Stromal cell of bone marrow (primary cell): Measurements from ENCODE around the gene PVALB.
A peak's percentile ranks its signal among the peaks of the same experiment; 100 is the strongest.

Experiments used
- DNase-seq: peaks from one replicate; pipeline ENCODE4 v3.0.0-alpha.2; 2012; ENCODE audit warnings: low read depth

PVALB gene

DNA sequence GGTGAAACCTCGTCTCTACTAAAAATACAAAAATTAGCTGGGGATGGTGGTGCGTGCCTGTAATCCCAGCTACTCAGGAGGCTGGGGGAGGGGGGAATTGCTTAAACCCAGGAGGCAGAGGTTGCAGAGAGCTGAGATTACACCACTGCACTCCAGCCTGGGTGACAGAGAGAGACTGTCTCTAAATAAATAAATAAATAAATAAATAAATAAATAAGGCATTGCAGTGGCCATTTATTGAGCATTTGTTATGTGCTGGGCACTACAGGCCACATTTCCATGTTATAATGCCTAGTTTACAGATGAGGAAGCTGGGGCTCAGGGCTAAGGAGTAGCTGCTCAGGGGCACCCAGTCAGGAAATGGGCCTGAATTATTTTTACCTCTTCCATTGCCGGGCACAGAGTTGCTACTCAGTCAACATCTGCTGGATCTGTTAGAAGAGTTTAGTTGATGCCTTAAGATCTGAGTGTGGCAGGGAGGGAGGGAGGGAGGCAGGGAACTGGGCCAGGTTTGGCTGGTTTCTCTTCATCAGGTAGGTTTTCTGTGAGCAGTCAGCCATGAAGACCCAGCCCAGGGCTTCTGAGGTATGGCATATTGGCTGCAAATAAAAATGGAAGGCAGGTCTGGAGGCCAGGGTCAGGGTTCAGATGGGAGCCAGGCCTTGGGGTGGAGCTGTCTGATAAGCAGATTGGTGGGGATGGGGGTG, 5.6 kb downstream of the PVALB start:
- no peak for DNase-seq

DNA sequence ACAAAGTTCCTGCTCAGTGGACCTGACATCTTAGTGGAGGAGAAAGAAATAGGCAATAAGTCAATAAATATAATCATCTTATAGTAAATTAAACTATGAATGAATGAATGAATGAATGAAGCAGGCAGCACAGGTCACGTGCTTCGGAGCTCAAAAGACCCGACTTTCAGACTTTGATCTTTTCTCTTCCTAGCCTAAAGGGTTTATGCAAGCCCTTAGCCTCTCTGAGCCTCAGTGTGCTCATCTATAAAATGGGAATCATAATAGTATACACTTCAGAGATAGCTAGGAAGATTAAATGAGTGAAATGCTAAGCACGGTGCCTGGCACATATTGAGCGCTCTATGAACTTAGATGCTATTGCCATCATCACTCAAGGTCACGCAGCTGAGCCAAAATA, 7.5 kb downstream of the PVALB start:
- DNase-seq, result no peak

- DNase-seq, result no peak
Observed at GRCh38 chr22:36808721-36809344, 8.0 kb downstream of the PVALB start.

DNA sequence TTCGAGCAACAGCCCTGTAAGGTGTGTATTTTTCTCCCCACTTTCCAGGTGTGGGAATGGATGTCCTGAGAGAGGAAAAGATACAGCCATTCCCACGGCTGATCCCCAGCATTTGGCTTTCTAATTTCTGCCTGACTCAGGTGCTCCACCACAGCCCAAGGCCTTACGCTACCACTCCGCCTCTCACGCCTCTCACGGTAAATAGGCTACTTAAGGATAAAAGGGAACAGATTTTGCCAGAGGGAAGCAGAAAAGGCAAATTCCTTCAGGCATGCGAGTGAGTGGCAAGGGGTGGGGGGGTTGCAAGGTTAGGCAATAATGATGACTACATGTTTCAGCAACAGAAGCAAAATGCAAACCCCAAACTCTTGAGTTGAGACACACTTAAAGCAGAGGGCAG, 9.2 kb downstream of the PVALB start:
- no peak for DNase-seq

GRCh38 chr22:36806835-36807234, 10.0 kb downstream of the PVALB start:
- DNase-seq, result no peak

GRCh38 chr22:36803358-36803757, 13.5 kb downstream of the PVALB start:
- DNase-seq, result no peak

DNA sequence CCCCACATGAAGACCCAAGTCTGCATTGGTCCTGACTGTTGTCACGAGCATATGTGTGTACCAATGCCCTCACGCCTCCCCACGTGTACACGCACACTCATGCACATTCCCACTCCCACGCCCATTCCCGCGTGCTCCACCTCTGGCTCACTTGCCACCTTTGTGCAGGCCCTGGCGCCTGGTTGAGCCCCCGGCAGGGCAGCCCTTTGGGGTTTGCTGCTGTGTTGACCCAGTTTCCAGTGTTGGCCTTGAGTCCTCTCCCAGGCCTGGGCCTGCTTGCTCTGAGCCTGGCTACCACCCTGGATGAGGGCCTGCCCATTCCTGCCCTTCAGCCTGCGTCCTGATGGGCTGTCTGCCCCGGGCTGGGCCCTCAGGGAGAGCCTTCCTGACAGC, 18.2 kb downstream of the PVALB start:
- DNase-seq, result no peak

DNA sequence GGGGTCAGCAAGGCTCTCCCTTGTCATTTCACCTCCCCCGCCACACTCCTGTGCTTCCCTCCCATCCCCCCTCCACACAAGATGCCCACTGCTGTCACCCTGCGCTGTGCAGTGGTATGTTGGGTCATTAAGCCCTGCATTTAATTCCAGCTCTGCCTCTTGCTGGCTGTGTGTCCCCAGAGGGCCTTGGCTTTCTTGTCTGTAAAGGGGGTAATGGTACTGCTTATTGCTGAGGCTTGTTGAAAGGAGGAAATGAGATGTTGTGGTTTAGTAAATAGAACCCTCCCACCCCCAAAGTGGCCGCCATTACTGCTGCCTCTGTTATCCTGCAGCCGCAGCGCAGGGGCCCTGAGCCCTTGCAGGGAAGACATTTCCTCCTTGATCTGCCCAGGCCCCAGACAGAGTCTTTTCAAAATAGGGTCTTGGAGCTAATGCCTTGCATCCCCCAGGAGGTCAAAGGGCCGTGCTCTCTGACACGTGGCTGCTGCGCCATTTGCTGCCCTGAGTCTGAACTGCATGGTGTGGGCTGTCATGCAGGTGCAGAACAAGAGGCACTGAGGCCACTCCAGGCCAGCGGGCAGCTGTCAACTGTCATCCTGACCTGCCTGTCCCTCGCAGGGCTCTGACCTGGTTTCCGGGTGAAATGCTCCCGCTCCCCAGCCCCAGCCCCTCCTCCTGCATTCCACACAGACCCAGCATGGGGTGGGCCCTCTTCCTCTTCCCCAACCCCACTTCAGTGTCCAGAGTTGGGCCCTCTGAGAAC, 18.7 kb downstream of the PVALB start:
- no peak for DNase-seq

- DNase-seq, result no peak
Observed at GRCh38 chr22:36797374-36797773, 19.5 kb downstream of the PVALB start.

GRCh38 chr22:36796552-36797175, 20.2 kb downstream of the PVALB start:
- no peak for DNase-seq

DNA sequence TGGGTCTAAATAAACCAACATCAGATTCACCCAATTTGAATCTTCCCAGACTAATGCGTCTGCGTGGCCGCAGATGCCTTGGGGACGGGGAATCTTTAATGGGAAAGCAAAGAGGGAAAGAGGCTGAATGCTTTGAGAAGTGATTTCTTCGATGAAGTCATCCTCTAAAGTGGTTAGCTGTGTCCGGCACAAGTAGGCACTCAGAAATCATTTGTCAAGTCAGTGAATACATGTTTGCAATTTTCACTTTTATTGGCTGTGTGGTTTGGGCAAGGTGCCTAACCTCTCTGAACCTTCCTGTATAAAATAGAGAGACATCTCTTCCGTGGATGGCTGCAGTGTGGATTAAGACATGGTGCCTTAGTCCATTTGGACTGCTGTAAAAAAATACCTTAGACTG, 21.2 kb downstream of the PVALB start:
- no peak for DNase-seq

DNA sequence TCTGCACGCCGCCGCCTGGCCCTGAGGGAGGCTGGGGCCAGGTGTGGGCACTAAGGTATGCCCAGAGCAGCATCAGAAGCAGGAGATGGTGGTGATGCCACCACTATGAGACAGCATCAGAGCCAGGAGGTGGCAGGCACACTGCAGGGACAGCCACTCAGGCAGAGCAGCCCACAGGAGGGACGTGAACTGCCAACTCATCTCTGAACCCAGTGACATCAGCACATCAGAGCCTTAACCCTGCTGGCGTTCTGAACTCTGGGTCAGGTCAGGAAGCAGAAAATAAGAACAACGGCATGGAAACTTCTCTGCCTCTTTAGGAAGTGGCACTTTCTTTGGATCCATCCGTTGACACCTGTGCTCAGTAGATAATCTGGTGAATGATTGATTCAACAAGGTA, 26.2 kb downstream of the PVALB start:
- no peak for DNase-seq

GRCh38 chr22:36787204-36787988, 29.4 kb downstream of the PVALB start:
- DNase-seq, result no peak

DNA sequence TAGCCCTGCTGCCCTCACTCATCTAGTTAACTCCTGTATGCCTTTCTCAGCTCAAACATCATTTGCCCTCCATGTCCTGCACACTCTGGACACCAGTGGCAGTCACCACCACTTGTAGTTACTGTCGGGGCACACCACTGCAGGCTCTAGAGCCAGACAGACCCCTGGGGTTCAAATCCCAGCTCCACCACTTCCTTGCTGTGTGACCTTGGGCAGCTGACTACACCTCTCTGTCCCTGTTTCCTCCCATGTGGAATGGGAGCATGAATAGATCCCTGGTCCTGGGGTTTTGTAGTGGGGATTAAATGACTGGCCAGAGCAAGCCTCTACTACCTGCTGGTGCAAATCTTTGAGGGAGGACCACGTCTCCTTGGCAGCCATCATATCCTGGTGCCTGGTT, 33.1 kb downstream of the PVALB start:
- no peak for DNase-seq

DNA sequence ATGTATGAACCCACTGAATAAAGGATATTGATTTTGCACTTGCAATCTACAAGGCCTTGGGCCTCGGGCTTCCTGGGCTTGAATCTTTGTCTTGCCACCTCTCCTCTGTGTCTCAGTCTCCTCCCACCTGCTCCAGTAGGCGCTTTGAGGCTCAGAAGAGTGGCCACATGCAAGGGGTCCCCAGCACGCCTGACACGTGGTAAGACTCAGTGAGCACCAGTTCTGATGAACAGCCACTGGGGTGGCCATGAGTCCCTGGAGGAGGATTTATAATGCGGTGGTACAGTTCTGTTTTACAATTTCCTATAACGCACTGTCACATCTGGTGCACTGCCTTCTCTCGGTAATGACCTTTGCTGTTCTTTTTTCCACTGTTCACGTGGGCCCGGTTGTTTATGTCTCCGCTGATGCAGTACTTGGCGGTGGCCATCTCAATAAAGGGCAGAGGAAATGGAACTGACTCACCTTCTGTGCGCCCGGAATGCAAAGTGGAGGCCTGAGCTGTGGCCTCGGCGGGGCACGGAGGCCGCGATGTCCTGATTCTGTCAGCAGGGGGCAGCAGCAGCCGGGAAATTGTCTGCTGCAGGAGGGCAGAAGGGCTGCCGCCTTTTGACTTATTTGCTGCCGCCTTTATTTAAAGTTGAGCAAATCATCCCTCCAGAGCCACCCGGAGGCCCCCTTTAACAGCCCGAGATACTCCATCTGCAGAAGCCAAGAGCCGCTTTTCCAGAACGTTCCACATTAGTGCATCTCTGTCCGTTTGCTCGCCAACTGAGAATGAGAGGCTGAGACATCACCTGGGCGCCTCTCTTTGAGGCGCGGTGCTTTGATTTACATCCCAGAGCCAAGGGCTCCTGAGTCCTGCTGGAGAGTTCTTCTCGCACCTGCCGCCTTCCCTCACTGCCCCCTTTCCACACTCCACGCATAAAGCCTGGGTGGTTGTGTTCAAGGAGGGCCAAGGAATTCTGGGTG, 34.9 kb downstream of the PVALB start:
- DNase-seq, result peak; percentile 63

DNA sequence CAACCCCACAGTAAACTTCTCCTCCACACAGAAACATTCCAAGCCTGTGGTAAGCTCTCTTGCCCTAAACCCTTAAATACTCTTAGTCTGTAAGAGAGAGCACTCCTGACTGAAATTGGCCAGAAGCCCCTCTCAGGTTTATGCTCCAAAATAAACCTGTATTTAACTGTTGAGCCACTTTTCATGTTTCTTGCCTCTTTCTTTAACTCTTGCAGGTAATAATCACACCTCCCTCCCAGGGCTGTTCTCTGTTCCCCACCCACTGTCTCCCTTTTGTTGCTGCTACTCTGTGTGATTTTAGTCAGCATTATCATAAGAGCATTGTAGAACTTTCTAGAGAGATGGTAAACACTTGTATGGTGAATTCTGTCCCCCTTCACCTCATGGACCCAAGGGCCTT, 38.8 kb downstream of the PVALB start:
- DNase-seq, result no peak

DNA sequence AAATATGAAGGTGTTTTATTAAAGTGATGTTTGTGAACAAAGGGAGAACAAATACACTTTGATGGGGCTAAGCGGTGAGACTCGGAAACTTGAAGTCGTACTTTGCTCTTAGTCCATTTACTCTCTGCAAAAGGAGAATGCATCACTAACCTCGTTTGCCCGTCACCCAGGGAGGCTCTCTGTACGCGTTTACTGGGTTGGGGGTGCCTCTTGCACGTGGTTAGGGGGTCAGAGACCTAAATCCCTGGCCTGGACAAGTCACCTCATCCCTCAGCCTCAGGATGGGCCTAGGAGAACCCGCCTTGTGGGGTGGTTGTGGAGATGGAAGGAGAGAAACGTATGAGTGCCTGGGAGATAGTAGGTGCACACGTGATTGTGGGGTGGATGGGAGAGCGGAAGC, 40.1 kb downstream of the PVALB start:
- no peak for DNase-seq

DNA sequence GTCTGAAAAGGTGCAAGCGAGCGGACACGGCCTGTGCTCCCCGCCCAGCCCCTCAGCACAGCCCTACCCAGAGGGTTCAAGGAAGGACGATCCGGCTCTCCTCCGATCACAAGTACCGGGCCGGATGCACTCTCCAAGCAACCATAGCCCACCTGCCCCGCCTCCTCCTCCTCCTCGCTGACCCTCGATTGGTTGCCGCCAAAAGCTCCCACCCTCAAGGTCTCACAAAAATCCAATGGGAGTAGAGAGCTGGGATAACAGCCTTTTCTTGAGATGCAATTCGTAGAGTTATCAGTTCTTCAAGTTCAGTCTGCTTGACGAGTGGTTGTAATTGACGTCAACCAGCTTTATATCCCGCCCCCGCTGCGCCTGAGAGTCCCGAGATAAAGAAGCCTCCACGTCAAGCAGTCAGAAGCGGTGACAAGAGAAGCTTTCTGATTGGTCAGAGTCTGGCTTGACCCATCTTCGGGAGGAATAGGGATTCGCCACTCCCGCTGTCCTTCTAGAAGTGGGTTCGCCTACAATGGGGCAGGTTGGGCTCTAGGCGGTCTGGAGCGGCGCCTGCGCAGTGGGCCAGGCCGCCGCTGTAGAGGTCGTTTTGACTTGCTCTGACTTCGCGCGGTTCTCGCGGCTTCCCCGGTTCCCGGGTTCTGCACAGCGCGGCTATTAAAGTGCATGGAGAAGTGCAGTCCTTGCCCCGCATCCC, 40.7 kb downstream of the PVALB start, which contains the start of gene IFT27:
TSS of gene IFT27 (minus strand) at position 156 of the 706 bp plus-strand sequence. CDS start 412 bp downstream, outside the sequence.
- peak; percentile 100 for DNase-seq

DNA sequence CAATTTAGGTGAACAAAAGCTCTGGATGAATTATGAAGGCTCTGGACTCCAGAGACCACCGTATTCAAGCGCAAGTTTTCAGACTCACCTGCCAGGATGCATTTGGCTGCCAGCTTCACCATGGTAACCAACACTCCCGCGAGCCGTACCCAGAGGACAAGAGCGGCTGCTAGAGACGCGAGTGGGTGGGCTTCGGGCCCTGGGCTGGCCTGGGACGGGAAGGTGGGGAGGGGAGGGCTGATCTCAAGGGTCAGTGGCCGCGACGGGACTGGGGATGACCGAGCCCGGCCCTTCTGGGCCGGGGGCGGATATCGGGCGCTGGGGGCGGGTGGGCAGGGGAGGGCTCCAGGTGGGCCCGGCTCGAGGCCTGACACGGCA, 41.3 kb downstream of the PVALB start:
- no peak for DNase-seq

DNA sequence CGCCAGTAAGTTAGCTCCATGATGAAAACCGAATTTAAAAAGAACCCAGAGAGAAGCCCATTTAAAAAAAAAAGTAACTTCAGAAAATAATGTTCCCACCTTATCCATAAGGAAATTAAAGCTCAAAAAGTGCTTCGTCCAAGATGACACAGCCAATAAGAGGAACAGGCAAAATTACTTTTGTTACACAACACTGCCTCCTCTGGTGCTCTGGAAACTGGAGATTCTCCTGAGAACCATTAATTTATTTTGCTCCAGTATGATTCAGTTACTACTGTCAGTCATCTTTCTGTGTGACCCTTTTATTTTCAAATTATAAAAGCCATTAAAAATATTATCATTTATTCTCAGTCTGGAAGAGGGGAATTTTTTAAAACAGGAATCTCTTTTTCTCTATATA, 42.9 kb downstream of the PVALB start:
- DNase-seq, result peak; percentile 59
